HG03103 (cell line): ENCODE data around the gene HIVEP3.

ENCODE experiments used
- ATAC-seq: cut with Tn5 transposase; IDR thresholded peaks from one replicate; pipeline ENCODE4 v1.9.1; 2021; ENCODE audit warnings: low read depth; ENCODE audit not compliant: unreplicated experiment

HIVEP3 gene

DNA sequence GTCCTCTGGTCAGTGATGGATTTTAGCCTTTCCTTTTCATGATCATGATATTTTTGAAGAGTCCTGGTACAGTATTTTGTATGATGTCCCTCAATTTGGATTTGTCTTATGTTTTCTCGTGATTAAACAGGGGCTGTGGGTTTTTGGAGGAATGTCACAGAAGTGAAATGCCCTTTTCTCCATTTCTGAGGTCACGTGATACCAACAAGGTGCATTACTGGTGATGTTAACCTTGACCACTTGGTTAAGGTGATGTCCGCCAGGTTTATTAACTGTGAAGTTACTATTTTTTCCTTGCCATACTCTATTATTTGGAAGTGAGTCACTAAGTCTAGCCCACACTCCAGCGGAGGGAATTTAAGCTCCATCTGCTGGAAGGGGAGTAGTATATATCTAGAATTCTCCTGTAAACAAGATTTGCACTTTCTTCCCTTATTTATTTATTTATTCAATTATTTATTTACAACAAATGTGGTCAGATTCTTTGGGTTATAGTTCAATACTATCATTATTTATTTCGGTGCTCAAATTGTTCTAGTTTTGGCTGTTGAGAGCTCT lies 123.4 kb downstream of the HIVEP3 start:
- no peak for ATAC-seq

DNA sequence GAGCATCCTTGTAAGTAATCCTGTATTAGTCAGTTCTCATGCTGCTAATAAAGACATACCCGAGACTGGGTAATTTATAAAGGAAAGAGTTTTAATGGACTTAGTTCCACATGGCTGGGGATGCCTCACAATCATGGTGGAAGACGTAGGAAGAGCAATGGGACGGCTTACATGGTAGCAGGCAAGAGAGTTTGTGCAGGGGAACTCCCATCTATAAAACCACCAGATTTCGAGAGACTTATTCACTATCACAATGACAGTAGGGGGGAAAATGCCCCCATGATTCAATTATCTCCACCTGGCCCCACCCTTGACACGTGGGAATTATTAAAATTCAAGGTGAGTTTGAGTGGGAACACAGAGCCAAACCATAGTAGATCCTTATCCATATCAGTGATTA lies 124.7 kb downstream of the HIVEP3 start:
- no peak for ATAC-seq

DNA sequence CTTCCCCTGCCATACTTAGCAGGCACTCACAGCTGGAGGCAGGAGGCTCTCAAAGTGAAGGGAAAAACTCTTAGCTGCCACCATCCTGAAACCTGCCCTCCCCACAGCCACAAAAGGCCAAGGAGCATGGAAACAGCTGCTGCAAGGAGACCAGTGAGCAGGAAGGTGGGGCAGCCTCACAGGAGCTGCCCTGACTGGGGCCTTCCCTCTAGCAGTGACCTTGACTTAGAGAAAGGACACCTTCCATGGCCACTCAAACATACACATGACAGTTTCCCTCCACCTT lies 126.3 kb downstream of the HIVEP3 start:
- no peak for ATAC-seq

DNA sequence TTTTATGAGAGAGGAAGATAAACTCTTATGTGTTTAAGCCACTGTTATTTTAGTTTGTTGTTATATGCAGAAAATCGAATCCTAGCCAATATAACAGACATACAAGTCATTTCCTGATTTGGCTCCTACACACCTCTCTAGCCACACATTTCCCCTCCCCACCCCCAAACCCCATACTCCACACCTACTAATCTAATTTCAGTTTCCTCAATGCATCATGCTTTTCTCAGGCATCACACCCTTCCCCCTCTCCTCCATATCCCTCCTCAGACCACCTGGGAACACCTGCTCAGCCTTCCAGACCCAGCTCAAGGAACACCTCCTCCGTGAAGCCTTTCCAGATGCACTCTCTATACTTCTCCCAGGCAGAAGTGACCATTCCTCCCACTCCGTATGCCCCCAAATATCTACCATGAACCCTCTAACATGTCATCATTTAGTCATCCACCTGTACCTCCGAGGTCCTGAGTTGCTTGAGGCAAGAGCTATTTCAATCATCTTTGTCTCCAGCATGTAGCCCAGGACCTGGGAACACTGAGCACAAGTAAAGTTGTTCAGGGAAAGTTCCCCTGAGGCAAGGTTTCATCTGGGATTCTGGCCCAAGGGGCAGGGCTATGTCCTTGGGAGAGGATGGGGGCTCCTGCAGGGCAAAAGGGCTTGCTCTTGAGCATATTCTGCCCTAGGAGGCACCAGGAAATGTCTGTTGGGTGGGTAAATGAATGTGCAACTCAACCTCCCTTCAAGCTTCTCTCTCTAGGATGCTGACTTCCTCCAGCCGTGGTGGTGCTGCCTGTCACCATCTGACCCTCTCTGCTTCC lies 126.8 kb downstream of the HIVEP3 start:
- no peak for ATAC-seq

DNA sequence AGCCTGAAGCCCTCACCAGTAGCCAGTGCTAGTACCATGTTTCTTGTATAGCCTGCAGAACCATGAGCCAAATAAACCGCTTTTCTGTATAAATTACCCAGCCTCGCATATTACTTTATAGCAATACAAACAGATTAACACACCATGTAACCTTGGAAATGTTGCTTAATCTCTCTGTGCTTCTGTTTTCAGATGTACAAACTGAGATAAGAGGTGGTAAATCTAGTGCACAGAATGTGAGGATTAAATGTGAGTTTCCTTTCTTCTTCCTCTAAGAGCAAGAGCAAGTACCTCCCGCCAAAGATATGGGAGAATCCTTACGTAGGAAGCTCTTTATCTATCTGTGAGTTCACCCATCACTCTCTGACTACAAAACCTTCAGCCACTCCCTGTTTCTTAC lies 128.4 kb downstream of the HIVEP3 start:
- no peak for ATAC-seq

DNA sequence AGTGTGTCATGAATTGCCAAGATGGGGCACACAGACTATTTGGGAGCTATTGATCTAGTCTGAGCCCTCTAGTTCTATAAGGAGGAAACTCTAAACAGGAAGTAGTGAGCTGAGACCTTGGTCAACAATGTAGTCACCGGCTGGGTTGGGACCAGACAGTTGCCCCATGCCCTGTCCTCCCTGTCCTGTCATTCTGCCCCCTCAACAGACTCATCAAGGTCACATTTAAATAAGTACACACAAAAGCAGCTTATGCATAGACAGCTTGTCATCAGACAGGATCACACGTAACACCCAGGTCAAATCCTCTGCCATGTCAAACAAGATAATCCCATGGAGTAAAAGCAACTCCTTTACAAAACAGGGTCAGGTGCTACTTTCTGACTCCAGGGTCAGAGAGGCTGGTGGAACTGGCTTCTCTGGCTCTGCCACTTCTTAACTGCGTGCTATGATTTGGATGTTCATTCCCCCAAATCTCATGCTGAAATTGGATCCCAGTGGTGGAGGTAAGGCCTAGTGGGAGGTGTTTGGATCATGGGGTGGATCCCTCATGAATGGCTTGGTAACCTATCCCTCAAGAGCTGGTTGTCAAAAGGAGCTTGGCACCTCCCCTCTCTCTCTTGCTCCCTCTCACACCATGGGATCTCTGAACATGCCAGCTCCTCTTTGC lies 128.9 kb downstream of the HIVEP3 start:
- no peak for ATAC-seq

DNA sequence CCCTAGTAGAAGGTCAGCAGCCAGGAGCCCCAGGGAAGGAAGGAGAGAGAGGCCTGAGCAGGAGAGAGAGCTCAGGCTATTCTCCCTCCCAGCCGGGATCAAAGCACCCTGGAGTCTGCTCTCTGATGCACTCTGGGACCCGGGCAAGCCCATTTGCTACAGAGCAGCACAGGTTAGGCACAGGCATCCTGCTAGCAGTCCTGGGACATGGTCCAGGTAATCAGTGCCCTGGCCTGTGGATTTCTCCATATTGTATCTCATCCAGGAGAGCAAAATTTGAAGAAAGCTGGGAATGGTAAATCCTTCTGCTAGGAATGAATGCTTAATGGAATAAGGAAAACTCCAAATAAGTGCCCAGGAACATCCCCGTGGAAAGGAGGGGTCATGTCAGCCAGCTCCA lies 130.3 kb downstream of the HIVEP3 start:
- no peak for ATAC-seq

DNA sequence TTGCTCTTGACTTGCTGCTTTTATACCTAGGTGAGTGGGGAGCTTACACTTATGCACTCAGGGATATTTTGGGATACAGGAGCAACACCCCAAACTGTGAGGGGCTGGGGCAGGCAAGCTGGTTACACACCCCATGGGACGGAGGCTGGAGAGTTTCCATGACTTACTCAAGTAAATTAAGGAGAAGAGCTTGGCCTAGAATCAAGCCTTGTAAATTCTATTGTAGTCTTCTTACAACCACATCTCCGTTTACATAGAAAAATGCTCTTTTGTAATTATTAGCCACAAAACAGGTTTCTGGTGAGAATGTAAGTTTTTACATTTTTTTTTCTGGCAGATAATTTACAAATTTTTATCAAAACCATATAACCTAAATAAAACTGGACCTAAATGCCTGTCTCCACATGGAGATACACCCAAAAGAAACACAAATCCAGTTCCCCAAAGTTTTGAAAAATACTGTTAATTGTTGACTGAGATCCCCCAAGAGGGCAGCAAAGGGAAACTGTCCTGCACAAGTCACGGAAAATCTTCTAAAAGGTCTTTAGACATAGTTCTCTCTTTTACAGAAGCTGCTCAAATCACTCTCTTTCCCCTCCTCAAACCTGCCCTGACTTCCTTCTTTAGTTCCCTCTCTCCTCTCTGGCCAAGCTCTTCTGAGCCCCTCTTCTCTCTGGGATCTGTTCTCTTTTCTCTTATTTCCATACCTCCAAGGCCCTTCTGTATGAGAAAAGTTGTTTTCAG lies 134.0 kb downstream of the HIVEP3 start:
- ATAC-seq, result no peak

DNA sequence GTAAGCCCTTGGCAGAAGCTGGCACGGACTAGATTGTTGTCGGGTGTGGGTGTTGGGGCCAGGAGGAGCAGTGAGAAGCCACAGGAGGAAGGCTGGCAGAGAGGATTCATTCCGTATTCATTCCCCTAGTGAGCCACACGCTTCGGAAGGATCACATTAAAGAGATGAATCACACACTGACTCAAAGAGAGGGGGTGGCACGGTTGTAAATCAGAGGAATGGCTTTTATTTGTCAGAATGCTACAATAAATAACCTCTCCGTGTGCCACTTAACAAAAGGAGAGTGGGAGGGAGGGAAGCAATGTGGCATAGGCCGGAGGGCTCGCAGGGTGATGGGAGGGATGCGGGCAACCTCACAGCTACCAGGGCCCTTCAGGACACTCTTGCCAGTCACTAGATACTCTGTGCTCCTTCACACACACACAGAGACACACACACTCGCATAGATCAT lies 135.5 kb downstream of the HIVEP3 start:
- ATAC-seq, result no peak

DNA sequence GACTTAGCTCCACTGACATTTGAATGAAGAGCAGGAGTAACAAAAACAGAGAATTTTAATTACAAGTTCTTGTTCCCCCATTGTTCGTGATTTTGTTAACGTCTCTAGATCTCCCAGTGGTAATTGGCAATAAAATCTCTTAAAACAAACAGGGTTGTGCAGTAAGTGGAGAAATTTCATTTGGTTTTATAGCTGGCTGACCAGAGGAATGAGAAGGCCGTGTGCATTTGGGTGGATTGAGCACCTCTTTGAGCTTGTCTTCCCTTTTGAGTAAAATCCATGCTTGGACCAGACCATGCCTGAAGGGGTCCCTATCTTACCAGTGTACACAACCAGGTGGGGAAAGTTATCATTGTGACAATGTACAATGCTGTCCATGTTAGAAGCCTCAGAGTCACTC lies 137.8 kb downstream of the HIVEP3 start:
- no peak for ATAC-seq

DNA sequence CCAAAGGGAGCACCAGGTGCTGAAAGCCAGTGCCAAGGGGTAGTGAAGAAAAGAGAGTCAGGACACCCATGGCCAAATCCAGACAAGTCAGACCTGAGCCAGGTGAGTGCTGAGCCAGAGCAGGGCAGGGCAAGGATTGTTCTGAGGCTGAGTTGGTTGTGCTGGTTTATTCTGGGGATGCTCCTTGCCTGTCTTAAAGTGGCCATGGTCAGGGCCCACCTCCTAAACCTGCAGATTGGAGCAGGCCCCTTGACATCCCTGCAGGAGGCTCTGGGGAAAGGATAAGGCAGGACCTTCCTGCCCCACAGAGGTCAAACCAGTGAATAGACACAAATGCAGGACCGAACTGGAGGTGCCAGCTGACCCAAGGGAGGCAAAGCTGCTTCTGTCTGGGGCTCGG lies 138.4 kb downstream of the HIVEP3 start:
- ATAC-seq, result no peak

DNA sequence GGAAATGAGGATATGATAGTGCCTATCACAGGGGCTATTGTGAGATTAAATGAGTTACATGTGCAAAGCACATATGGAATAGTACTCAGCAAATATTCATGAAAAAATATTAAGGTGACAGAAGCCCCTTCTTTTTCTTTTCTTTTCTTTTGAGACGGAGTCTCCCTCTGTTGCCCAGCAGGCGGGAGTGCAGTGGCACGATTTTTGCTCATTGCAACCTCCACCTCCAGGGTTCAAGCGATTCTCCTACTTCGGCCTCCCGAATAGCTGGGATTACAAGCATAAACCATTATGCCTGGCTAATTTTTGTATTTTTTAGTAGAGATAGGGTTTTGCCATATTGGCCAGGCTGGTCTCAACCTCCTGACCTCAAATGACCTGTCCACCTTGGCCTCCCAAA lies 139.4 kb downstream of the HIVEP3 start:
- ATAC-seq, result no peak

DNA sequence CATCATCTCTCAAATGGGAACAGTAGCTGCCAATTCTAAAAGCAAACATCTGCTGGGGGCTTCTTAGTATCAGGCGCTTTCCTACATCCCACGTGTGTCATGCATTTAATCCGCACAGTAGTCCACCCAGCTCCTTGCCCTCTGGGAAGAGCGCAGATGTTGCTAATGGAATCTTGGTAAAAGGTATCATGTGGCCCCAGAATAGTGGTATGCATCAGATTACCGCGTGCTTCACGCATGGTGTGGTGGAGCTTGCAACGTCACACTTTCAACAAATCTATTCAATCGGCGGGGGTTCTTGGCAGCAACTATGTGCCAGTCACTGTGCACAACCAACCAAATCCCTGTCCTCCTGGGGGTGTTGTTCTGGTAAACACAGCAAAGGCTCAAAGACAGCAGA lies 141.0 kb downstream of the HIVEP3 start:
- no peak for ATAC-seq

DNA sequence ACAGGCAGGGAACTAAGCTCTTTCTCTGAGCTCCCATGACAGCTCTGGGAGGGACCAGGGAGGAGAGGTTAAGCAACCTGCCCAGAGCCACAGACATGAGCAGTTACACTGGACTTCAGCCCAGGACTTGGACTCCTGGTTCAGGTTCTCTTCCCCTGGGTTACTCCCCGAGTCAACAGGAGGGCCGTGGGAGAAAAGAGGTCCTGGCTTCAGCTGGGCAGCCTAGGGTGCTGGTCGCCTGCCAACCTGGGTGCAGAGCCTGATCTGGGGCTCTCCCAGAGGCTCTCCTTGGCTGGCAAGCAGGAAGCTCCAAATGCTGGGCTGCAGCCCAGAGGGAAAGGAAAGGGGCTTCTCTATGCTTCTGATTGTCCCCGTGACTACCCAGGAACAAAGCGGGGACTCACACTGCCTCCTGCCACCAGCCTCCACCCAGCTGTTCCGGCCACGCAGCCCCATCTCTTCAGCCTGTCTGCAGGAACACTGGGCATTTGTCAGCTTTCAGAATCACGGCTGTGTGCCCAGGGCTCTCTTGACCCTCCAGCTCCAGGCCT lies 141.8 kb downstream of the HIVEP3 start:
- no peak for ATAC-seq

DNA sequence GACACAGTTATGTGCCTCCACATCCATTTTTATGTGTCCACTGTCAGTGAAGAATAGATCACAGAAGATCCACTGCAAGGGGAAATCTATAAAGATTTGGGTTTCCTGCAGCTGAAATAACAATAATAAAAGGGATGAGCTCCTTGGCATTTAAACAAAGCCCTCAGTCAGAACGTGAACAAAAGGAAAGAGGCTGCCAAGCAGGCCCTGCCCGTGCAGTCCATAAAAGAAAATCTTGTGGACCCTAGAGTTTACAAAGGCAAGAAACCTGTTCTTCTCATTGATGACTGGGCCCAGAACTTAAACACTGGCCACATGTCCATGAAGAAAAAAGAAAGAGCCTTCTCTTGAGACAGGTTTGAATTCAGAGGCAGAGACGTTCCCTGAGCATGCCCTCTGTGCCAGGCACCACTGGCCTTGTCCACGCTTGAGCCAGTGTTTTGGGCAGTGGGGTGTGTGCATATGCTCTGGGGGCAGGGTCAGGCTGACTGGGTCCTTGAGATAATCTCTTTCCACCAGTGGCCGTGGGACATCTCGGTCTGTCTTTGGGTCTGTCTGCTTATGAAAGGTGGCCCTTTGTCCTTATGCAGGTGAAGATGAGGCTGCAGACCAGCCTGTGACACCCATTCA lies 142.7 kb downstream of the HIVEP3 start:
- no peak for ATAC-seq

DNA sequence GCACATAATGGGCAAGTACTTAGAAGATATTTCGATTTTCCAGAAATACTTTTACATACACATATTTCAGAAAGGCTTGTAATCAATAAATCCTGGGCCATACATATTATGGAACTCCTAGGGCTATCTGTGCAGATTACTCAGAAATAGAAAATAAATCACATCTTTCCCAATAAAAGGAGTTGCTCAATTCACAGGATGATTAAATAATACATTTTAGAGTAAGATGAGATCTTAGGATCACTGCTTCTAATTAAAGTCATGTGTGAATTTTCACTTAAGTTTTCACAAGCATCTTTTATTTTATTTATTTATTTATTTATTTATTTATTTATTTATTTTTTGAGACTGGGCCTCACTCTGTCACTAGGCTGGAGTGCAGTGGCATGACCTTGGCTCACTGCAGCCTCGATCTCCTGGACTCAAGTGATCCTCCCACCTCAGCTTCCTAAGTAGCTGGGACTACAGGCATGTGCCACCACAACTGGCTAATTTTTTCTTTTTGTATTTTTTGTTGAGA lies 144.2 kb downstream of the HIVEP3 start:
- ATAC-seq, result no peak

DNA sequence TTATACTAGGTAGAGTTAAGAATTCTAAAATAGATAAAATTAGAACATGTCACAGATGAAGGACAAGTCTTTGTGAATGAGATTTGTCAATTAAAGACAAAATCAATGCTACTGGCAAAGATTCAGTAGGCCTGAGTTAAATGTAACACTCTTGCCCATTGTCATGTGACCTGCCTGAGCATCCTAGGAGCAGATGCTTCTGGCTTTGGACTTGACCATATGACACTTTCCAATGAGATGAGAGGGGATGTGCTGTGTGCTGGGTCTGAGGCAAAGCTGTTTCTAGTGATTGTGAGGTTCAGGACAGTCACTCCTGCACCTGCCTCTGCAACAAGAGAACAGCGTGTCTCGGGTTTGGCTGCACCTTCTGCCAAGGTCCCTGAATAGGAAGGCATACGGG lies 144.9 kb downstream of the HIVEP3 start:
- ATAC-seq, result no peak

DNA sequence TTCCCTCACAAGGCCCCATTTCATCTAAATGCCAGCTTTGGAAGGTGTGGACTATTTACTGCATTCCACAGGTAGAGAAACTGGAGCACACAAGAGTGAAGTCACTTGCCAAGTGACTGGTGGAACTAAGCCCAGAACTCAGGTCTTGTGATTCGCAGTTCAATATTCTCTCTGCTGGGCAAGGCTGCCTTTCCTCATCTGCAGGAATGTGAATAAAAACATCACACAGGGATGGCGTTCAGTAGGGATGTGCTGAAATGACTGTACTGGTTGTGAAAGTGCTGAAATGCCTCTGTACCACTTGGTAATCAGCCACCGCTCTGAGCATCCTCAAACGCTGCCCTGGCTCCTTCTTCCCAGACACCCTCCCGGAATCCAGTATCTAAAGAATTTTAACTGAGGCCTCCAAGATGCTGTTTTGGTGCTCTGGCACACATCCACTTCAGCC lies 145.6 kb downstream of the HIVEP3 start:
- no peak for ATAC-seq

DNA sequence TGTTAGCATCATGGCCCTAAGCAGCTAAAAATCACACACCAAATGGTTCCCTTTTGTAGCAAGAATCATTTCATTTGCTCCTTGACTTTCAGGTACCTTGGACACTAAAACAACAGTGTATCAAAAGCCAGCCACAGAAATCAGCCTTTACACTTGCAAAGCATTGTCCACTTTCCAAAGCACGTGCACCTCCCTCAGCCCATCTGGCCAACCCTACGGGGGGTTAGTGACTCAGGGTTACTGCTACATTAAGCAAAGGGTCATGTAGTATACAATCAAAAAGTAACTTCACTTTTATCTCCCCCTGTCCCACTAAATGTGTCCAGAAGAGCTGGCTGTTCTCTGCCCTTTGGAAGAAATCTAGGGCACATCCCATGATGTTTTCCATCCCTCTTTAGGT lies 149.7 kb downstream of the HIVEP3 start:
- ATAC-seq, result no peak

DNA sequence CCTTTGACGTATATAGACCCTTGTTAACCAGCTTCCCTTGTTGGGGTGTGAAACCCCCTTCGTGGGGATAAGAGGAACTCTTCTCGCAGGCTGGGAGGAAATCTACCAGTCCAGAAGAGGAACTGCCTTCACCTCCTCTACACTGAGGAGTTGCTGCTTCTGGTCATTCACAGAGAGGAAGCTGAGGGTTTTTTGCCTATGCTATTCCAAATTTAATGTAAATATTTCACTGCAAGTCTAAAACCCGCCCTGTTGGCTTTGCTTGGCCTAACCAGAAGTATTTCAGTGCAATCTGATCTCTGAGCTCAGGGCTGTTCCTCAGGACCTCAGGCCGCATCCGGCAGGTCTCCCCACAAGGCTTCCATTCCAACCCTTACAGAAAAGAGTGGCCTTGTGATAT lies 150.1 kb downstream of the HIVEP3 start:
- no peak for ATAC-seq
